GM23248 (cell line): ENCODE results near the gene KIF6. TPM values are rescaled to one million over a fixed set of nuclear protein-coding genes. Genes with fewer than 3 reads are reported as not detected.

Experiments used
- DNase-seq: peaks from one replicate; pipeline ENCODE4 v3.0.0-alpha.2; 2015
- H2AFZ ChIP-seq: fragments of 200-600 bp; sonication (generic); 2 replicates; pipeline ENCODE4 v1.6.1; 2016; ENCODE audit warnings: antibody characterized with exemption
- H3F3A ChIP-seq: fragments of 200-600 bp; sonication (generic); 2 replicates; pipeline ENCODE4 v1.6.1; 2016; ENCODE audit warnings: mild to moderate bottlenecking, antibody characterized with exemption, mixed run types; ENCODE audit not compliant: insufficient read depth
- H3K27ac ChIP-seq: fragments of 200-600 bp; sonication (generic); 2 replicates; pipeline ENCODE4 v1.5.1; 2016; ENCODE audit warnings: mild to moderate bottlenecking
- H3K27me3 ChIP-seq: fragments of 200-600 bp; sonication (generic); replicated peaks from 2 replicates; pipeline ENCODE4 v1.6.1; 2016; ENCODE audit warnings: mild to moderate bottlenecking; ENCODE audit not compliant: insufficient read depth
- H3K36me3 ChIP-seq: fragments of 200-600 bp; sonication (generic); 2 replicates; pipeline ENCODE4 v1.6.1; 2016; ENCODE audit warnings: low read depth, mild to moderate bottlenecking
- H3K4me1 ChIP-seq: fragments of 200-600 bp; sonication (generic); 2 replicates; pipeline ENCODE4 v1.6.1; 2016; ENCODE audit warnings: mild to moderate bottlenecking; ENCODE audit not compliant: insufficient read depth
- H3K4me2 ChIP-seq: fragments of 200-600 bp; sonication (generic); one replicate; pipeline ENCODE4 v1.6.1; 2016; ENCODE audit warnings: mild to moderate bottlenecking; ENCODE audit not compliant: unreplicated experiment
- H3K4me3 ChIP-seq: fragments of 200-600 bp; sonication (generic); 2 replicates; pipeline ENCODE4 v1.5.1; 2016; ENCODE audit warnings: mild to moderate bottlenecking
- H3K79me2 ChIP-seq: fragments of 200-600 bp; sonication (generic); 2 replicates; pipeline ENCODE4 v1.6.1; 2016; ENCODE audit warnings: mild to moderate bottlenecking; ENCODE audit not compliant: insufficient read depth
- H3K9ac ChIP-seq: fragments of 200-600 bp; sonication (generic); 2 replicates; pipeline ENCODE4 v1.6.1; 2016; ENCODE audit warnings: mild to moderate bottlenecking
- H3K9me2 ChIP-seq: fragments of 200-600 bp; sonication (generic); 2 replicates; pipeline ENCODE4 v1.6.1; 2016; ENCODE audit warnings: mixed run types, mild to moderate bottlenecking, moderate library complexity; ENCODE audit not compliant: insufficient read depth
- H3K9me3 ChIP-seq: fragments of 200-600 bp; sonication (generic); one replicate; pipeline ENCODE4 v1.6.1; 2017; ENCODE audit warnings: low read depth
- H4K20me1 ChIP-seq: fragments of 200-600 bp; sonication (generic); 2 replicates; pipeline ENCODE4 v1.6.0; 2016; ENCODE audit not compliant: insufficient read depth
- EZH2 ChIP-seq: fragments of 200-600 bp; sonication (generic); IDR thresholded peaks from 2 replicates; pipeline ENCODE4 v1.6.1; 2018; ENCODE audit warnings: antibody characterized with exemption, mild to moderate bottlenecking; ENCODE audit not compliant: insufficient read depth, poor library complexity, severe bottlenecking
- EZH2phosphoT487 ChIP-seq: fragments of 200-600 bp; sonication (generic); IDR thresholded peaks from 2 replicates; pipeline ENCODE4 v1.6.1; 2018; ENCODE audit warnings: antibody characterized with exemption, moderate library complexity, mild to moderate bottlenecking, low read depth; ENCODE audit not compliant: insufficient read depth
- WGBS, 2 experiments: methylation state at CpG; one replicate each; pipeline ENCODE4 v1.1.6; 2015 to 2017; ENCODE audit warnings: low lambda C conversion rate in 2 of 2, low coverage in 1 of 2; ENCODE audit errors: missing lambda C conversion rate in 2 of 2; 5-methylcytosine and 5-hydroxymethylcytosine counted together
- in situ Hi-C: fragments of 300-500 bp; cut with MboI; formaldehyde crosslinking; loops from 2 replicates; pipeline ENCODE4 v1.15.0; 2020
- polyA plus RNA-seq: library from polyadenylated mRNA; unstranded; fragments of >200 nt; fragmentation: Nextera tagmentation; extraction: Ambion mirVana; gene quantifications from 2 replicates; pipeline ENCODE4 v1.2.1, GENCODE V29; 2016
- total RNA-seq: library from RNA; depleted of rRNA; stranded (reverse); fragments of >200 nt; shearing (Covaris generic); gene quantifications from 2 replicates; pipeline ENCODE4 v1.2.3, GENCODE V29; 2014

The KIF6 gene
- total and polyA plus RNA-seq, 2 experiments from 2014 or later, result 0.22 to 0.91 TPM

GRCh38 chr6:39550191-39550590 lies 175.0 kb downstream of the KIF6 start:
- H3K4me2 ChIP-seq, result no peak overlapping the region
- H3K27ac ChIP-seq, result no peak overlapping the region
- no peak for DNase-seq
- H2AFZ ChIP-seq, result no peak overlapping the region
- H3K9me3 ChIP-seq, result no peaks in the 10 kb centered on the region
- H3K4me1 ChIP-seq, result peaks cover 17% of the 10 kb centered on the region
- no peak overlapping the region for H3K9ac ChIP-seq
- TF ChIP-seq EZH2, result no peak
- TF ChIP-seq EZH2phosphoT487, result no peak
- H3F3A ChIP-seq, result peaks cover 13% of the 10 kb centered on the region; the same call in 1 of the 2 replicates
- no peaks in the 10 kb centered on the region for H3K36me3 ChIP-seq
- H4K20me1 ChIP-seq, result no peaks in the 10 kb centered on the region
- no peak overlapping the region for H3K4me3 ChIP-seq
- no peaks in the 10 kb centered on the region for H3K9me2 ChIP-seq
- H3K27me3 ChIP-seq, result no peaks in the 10 kb centered on the region
- in situ Hi-C loops, result no loop called here
- WGBS, 2 experiments, result 74 to 91% methylated on average over 2 of the region's 2 CpGs
- H3K79me2 ChIP-seq, result no peaks in the 10 kb centered on the region

GRCh38 chr6:39546731-39547130 lies 178.5 kb downstream of the KIF6 start:
- H3K27me3 ChIP-seq, result no peaks in the 10 kb centered on the region
- in situ Hi-C loops, result no loop called here
- H3K4me1 ChIP-seq, result peaks cover 16% of the 10 kb centered on the region
- H3K36me3 ChIP-seq, result no peaks in the 10 kb centered on the region
- DNase-seq, result no peak
- no peak for TF ChIP-seq EZH2
- no peak for TF ChIP-seq EZH2phosphoT487
- no peak overlapping the region for H3K4me2 ChIP-seq
- H3K27ac ChIP-seq, result no peak overlapping the region
- H4K20me1 ChIP-seq, result no peaks in the 10 kb centered on the region
- no peak overlapping the region for H3K4me3 ChIP-seq
- H3F3A ChIP-seq, result peaks cover 7% of the 10 kb centered on the region
- WGBS, 2 experiments, result 50 to 54% methylated on average over 2 of the region's 2 CpGs
- H3K9ac ChIP-seq, result no peak overlapping the region
- no peak overlapping the region for H2AFZ ChIP-seq
- H3K79me2 ChIP-seq, result no peaks in the 10 kb centered on the region
- H3K9me3 ChIP-seq, result no peaks in the 10 kb centered on the region
- no peaks in the 10 kb centered on the region for H3K9me2 ChIP-seq

- Histone ChIP-seq H2AFZ (no peak overlapping the region), H4K20me1 (no peaks in the 10 kb centered on the region), H3K27me3 (no peaks in the 10 kb centered on the region), H3K9me3 (no peaks in the 10 kb centered on the region), H3F3A (peaks cover 7% of the 10 kb centered on the region), H3K36me3 (no peaks in the 10 kb centered on the region), H3K9ac (no peak overlapping the region), H3K9me2 (no peaks in the 10 kb centered on the region), H3K27ac (no peak overlapping the region), H3K79me2 (no peaks in the 10 kb centered on the region), H3K4me3 (no peak overlapping the region), H3K4me2 (no peak overlapping the region), H3K4me1 (peaks cover 16% of the 10 kb centered on the region)
- in situ Hi-C loops, result no loop called here
- TF ChIP-seq EZH2, result no peak
- TF ChIP-seq EZH2phosphoT487, result no peak
- WGBS, 2 experiments, result 83 to 91% methylated on average over 1 of the region's 1 CpG
- DNase-seq, result no peak
Measured at GRCh38 chr6:39543950-39544349, 181.3 kb downstream of the KIF6 start.

GRCh38 chr6:39543095-39543494 lies 182.1 kb downstream of the KIF6 start:
- Histone ChIP-seq H3K9ac (no peak overlapping the region), H2AFZ (no peak overlapping the region), H3K27me3 (no peaks in the 10 kb centered on the region), H3K36me3 (no peaks in the 10 kb centered on the region), H3K9me3 (no peaks in the 10 kb centered on the region), H3F3A (peaks cover 7% of the 10 kb centered on the region), H3K4me1 (peaks cover 16% of the 10 kb centered on the region), H3K9me2 (no peaks in the 10 kb centered on the region), H3K4me2 (no peak overlapping the region), H4K20me1 (no peaks in the 10 kb centered on the region), H3K27ac (no peak overlapping the region), H3K79me2 (no peaks in the 10 kb centered on the region), H3K4me3 (no peak overlapping the region)
- whole genome bisulfite sequencing, 2 experiments, result 12% methylated on average over 2 of the region's 2 CpGs
- peak; percentile 69 for DNase-seq
- TF ChIP-seq EZH2 (no peak), EZH2phosphoT487 (no peak)
- in situ Hi-C loops, result no loop called here

GRCh38 chr6:39540454-39540853 lies 184.8 kb downstream of the KIF6 start:
- H2AFZ ChIP-seq, result no peak overlapping the region
- no peak overlapping the region for H3K27ac ChIP-seq
- H3F3A ChIP-seq, result peaks cover 7% of the 10 kb centered on the region
- H3K4me3 ChIP-seq, result no peak overlapping the region
- H3K9ac ChIP-seq, result no peak overlapping the region
- H3K4me1 ChIP-seq, result peaks cover 16% of the 10 kb centered on the region
- no peaks in the 10 kb centered on the region for H3K79me2 ChIP-seq
- DNase-seq, result no peak
- in situ Hi-C loops, result no loop called here
- WGBS, 2 experiments, result 90 to 95% methylated on average over 12 of the region's 12 CpGs
- H3K4me2 ChIP-seq, result no peak overlapping the region
- no peaks in the 10 kb centered on the region for H3K27me3 ChIP-seq
- no peaks in the 10 kb centered on the region for H4K20me1 ChIP-seq
- H3K9me3 ChIP-seq, result no peaks in the 10 kb centered on the region
- no peak for TF ChIP-seq EZH2
- no peak for TF ChIP-seq EZH2phosphoT487
- H3K9me2 ChIP-seq, result no peaks in the 10 kb centered on the region
- H3K36me3 ChIP-seq, result no peaks in the 10 kb centered on the region
